HFF-Myc (cell line): ENCODE results near the gene TUG1.

ENCODE experiments used
- DNase-seq: peaks from one replicate; pipeline ENCODE4 v3.0.0-alpha.2; 2011; ENCODE audit warnings: low read depth; ENCODE audit errors: extremely low read depth
- H3K4me3 ChIP-seq: replicated peaks from 2 replicates; pipeline ENCODE4 v1.5.1; 2011; ENCODE audit warnings: low read depth, mild to moderate bottlenecking, control low read depth, low read length
- TF ChIP-seq, protein P1 (sequence below): IDR thresholded peaks from 2 replicates; pipeline ENCODE4 v1.5.1; 2012; ENCODE audit warnings: mild to moderate bottlenecking, low read depth, low read length, control low read depth; ENCODE audit errors: missing control alignments

Gene TUG1

DNA sequence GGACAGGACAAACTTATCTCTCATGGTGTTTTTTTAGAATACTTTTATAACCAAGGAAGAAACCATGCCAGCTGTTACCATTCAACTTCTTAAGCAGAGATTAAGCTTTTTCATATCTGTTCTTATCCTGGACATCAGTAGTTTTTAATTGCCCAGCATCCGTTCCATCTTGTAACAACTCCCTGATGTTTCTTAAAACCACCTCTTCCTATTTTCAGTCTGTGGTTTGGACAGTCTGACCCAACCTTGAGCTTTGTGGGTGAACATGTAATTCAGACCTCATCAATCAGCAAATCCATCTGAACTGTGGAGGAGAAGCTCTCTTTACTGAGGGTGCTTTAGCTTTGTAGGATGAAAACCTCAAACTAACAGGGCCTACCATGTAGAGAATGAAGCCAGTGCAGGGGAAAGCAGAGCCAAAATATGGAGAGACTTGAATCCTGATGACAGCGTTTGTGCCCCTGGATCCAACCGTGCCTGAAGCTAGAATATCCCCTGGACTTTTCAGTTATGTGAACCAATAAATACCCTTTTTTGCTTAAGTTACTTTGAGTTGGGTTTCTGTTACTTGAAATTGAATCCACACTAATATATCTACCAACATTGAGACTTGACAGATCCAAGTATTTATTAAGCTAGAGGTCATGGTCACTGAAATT is 9.4 kb downstream of the TUG1 start:
- TF ChIP-seq, protein P1, sequence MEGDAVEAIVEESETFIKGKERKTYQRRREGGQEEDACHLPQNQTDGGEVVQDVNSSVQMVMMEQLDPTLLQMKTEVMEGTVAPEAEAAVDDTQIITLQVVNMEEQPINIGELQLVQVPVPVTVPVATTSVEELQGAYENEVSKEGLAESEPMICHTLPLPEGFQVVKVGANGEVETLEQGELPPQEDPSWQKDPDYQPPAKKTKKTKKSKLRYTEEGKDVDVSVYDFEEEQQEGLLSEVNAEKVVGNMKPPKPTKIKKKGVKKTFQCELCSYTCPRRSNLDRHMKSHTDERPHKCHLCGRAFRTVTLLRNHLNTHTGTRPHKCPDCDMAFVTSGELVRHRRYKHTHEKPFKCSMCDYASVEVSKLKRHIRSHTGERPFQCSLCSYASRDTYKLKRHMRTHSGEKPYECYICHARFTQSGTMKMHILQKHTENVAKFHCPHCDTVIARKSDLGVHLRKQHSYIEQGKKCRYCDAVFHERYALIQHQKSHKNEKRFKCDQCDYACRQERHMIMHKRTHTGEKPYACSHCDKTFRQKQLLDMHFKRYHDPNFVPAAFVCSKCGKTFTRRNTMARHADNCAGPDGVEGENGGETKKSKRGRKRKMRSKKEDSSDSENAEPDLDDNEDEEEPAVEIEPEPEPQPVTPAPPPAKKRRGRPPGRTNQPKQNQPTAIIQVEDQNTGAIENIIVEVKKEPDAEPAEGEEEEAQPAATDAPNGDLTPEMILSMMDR: no peak
- no peak for DNase-seq
- H3K4me3 ChIP-seq: no peak overlapping the region

DNA sequence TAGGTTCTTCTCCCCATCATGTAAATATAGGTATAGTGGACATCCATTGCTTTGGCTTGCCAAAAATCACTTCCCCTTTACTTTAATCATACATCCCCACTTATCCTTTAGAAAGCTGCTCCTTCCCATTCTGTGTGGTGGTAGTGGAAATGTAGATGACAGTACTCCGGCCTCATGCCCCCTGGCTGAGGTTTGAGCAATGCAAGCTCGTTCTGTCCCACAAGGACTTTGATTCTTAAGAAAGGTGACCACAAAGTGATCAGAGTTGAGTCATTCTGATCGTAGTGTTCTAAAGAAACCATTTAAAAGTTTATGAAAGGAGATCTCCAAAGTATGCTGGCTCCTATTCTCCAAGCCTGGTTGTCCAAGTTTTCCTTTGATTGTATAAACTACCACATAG is 10.9 kb downstream of the TUG1 start:
- DNase-seq: no peak
- no peak overlapping the region for H3K4me3 ChIP-seq
- TF ChIP-seq, protein P1: no peak

DNA sequence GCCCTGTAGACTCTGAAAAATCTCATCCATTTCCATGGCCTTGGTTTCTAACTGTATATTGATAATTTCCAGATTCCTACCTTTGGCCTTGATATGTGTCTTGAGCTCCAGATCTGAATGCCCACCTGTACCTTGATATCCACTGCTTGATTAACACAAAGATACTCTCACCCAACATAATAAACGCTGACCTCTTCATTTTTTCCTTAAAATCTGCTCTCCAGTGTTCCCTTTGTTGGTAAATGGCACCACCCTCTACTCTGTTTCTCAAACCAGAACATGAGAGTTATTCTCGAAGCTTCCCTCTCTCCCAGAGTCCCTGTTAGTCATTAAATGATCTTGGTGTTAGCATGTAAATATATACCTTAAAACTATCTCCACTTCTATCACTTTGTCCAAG is 13.4 kb downstream of the TUG1 start:
- TF ChIP-seq, protein P1: no peak
- no peak overlapping the region for H3K4me3 ChIP-seq
- no peak for DNase-seq

DNA sequence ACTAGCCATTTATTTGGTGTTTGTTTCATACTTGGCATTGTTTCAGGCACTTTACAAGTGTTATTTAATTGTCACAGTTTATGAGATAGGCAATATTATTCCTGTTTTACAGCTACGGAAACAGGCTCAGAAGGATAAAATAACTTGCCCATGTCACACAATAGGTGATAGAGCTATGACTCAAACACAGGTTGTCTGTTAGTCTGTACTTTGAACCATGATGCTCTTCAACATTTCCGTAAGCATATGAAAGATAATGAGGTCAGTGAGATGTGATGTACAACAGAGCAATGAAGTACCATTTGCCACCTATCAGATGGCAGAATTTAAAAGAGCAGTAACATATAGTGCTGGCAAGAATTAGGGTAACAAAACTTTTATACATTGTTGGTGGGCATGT is 15.3 kb downstream of the TUG1 start:
- H3K4me3 ChIP-seq: no peak overlapping the region
- DNase-seq: no peak
- TF ChIP-seq, protein P1: no peak

DNA sequence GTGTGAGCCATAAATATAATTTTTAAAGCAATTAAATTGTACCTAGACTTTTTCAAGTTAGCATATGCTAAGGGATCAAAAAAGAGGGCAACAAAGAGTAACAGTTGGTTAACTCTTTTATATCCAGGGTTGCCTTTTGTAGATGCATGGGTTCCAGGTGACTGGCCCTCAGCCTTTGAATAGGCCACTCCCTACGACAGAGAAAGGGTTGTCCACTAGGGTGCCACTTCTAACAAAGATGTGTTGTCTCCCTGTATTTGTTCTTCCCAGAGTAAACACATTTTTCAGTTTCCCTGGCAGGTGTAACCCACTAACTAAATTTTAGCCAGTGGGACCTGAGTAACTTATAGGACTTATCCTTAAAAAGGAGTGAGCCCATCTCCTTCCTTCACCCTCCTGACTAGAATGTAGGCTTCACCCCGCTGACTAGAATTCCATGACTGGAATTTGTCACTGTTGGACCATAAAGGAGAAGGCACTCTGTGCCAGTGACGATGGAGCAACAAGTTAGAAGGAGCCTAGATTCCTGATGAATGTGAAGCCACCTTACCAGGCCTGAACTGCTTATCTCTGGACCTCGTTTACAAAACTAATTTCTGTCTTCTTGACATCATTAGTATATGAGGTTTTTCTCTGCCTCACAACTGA is 16.6 kb downstream of the TUG1 start:
- DNase-seq: no peak
- no peak overlapping the region for H3K4me3 ChIP-seq
- TF ChIP-seq, protein P1: no peak

DNA sequence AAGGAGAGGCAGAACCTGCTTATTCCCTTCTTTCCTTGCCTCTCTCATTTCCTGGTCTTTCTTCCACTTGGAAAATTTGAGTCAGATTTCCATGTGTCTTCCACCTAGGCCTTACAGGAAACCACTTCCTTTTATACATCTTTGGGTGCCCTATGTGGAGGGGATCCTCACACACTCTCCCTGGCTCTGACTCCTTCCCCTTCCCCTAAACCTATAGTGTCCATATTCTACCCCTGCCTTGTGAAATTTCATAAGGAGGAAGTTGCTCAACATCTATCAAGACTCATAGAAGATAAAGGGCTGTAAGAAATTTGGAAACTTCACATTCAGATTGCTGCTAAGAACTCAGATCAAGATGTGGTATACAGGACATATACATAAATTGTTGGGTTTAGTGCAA is 20.4 kb downstream of the TUG1 start:
- DNase-seq: no peak
- no peak overlapping the region for H3K4me3 ChIP-seq
- TF ChIP-seq, protein P1: no peak

DNA sequence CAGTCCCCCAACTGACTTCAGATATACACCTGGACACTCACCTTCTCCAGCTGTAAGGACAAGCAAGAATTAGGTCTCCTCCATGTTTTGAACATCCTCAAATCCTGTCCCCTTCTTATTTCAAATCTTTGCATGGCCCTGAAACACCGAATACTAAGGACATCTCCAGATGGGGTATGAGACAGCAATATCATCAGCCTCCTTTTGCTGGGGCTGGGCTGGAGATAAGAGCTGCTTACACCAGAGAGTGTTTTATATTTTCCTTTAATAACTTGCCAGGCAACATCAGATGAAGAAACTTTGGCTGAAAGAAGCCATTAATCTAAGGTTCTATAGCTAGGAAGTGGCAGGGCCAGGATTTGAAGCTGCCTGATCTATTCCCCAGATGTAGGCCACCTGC is 21.6 kb downstream of the TUG1 start:
- no peak for DNase-seq
- no peak overlapping the region for H3K4me3 ChIP-seq
- TF ChIP-seq, protein P1: no peak
